PFSK-1 (cell line): ENCODE data around the gene SMDT1.

Source experiments
- FOXP2 ChIP-seq: optimal IDR thresholded peaks from 2 replicates; pipeline ENCODE3; 2011; ENCODE audit warnings: borderline replicate concordance, control low read depth, inconsistent platforms; ENCODE audit not compliant: insufficient read depth; ENCODE audit errors: extremely low read length, extremely low read depth
- POLR2AphosphoS5 ChIP-seq: IDR thresholded peaks from 2 replicates; pipeline ENCODE4 v1.6.1; 2012; ENCODE audit warnings: low read depth, mild to moderate bottlenecking, control low read depth, low read length, moderate library complexity
- REST ChIP-seq, 2 experiments: IDR thresholded peaks; 2 replicates each; pipeline versions ENCODE4 v1.6.1 to v1.8.0; 2011 to 2012; ENCODE audit warnings: low read depth in 2 of 2, low read length in 2 of 2, control low read depth in 1 of 2, inconsistent platforms in 1 of 2, mild to moderate bottlenecking in 1 of 2, moderate library complexity in 1 of 2; ENCODE audit not compliant: insufficient read depth in 1 of 2
- SIN3A ChIP-seq: IDR thresholded peaks from 2 replicates; pipeline ENCODE4 v1.6.1; 2012; ENCODE audit warnings: mild to moderate bottlenecking, low read length, moderate library complexity, borderline replicate concordance; ENCODE audit not compliant: insufficient read depth
- TAF1 ChIP-seq: IDR thresholded peaks from 2 replicates; pipeline ENCODE4 v1.6.1; 2012; ENCODE audit warnings: low read length, control low read depth, borderline replicate concordance; ENCODE audit not compliant: insufficient read depth

Gene SMDT1

GRCh38 chr22:42074846-42075676 is 4.4 kb upstream of the SMDT1 start:
- TF ChIP-seq REST (IDR thresholded peaks at IDR 0.05; ENCODE audit: insufficient read depth in 1 of 2, low read depth in 2 of 2, low read length in 2 of 2), result no peak
- TF ChIP-seq FOXP2, result no peak
- TF ChIP-seq SIN3A, result no peak
- TF ChIP-seq TAF1, result no peak
- no peak for TF ChIP-seq POLR2AphosphoS5

- TF ChIP-seq REST (IDR thresholded peaks at IDR 0.05; ENCODE audit: insufficient read depth in 1 of 2, low read depth in 2 of 2, low read length in 2 of 2) (no peak), POLR2AphosphoS5 (no peak), SIN3A (no peak), FOXP2 (no peak), TAF1 (no peak)
These were observed 2.6 kb upstream of the SMDT1 start for GRCh38 chr22:42076764-42077485.

- no peak for TF ChIP-seq REST (IDR thresholded peaks at IDR 0.05; ENCODE audit: insufficient read depth in 1 of 2, low read depth in 2 of 2, low read length in 2 of 2)
- no peak for TF ChIP-seq FOXP2
- no peak for TF ChIP-seq TAF1
- no peak for TF ChIP-seq SIN3A
- no peak for TF ChIP-seq POLR2AphosphoS5
These were observed 1.9 kb upstream of the SMDT1 start for GRCh38 chr22:42077486-42078125.

GRCh38 chr22:42078469-42079318 is 806 bp upstream of the SMDT1 start:
- TF ChIP-seq TAF1 (no peak), REST (IDR thresholded peaks at IDR 0.05; ENCODE audit: insufficient read depth in 1 of 2, low read depth in 2 of 2, low read length in 2 of 2) (no peak), POLR2AphosphoS5 (no peak), FOXP2 (no peak), SIN3A (no peak)
